CD4-positive, alpha-beta T cell treated with Interleukin-15 for 1 hour (primary cell): ENCODE measurements around the gene ALG14.
"Not testable (repeated sequence)": the region's sequence is repeated elsewhere in the genome, so short reads cannot be mapped to it uniquely, and the experiment has no call there.

Source experiments
- DNase-seq: peaks from one replicate; pipeline ENCODE4 v3.0.0-alpha.2; 2020

The ALG14 gene

GRCh38 chr1:95086949-95087533, 14.3 kb upstream of the ALG14 start:
- DNase-seq = no peak

DNA sequence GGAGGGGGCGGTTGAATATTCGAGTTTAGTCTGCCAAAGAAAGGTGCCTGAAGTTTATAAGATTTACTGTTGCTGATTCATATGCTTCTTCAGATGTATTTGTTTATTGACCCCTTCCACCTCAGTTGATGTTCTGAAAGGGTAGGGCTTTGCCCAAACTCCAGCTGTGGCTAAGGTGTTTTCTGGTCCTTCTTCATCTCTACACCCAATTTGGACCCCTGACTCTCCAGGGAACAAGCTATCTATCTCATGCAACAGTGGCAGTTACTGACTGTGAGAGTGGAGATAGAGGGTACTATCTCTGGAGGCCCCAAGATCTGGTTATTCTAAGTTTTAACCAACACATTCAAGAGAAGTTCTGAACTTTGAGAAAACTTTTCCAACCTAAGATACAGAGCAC, 12.6 kb upstream of the ALG14 start:
- DNase-seq = no peak

DNA sequence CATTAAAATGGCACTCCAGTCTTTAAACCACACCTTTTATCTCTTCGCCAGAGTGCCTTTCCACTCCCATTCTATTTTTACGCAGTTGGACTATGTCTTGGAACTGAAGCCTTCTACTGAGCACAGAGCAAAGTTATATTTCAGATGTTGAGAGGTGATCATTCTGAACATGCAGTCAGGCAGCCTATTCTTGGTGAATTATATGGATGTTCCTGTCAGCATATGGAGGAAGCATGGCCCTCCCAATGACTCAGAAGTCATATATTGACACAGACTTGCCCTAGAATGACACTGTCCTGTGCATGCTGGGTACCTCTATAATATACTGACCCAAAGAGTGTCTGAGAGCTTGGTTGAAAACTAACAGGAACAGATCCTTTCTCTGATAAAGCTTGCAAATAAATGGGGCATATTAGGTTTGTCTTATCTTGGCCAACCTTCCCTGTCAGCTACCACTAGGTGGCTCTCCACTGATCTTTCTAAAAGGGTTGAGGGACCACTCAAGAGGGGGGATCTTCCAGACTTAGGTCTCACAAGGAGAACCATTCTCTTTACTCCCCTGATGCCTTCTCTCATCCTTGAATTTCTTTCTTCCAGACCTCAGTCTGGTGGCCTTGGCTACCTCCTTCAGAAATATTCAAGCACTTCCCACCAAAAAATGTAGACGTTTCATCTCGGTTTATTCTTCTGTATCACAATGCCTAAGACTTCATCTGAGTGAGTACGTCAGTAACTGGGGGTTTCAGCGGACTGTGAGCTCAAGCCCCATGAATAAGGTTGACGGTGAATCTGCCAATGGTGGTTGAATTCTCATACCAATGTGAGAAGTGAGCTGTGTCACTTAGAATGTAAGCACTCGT, 11.8 kb upstream of the ALG14 start:
- no peak for DNase-seq

GRCh38 chr1:95080879-95081278, 8.1 kb upstream of the ALG14 start:
- no peak for DNase-seq

DNA sequence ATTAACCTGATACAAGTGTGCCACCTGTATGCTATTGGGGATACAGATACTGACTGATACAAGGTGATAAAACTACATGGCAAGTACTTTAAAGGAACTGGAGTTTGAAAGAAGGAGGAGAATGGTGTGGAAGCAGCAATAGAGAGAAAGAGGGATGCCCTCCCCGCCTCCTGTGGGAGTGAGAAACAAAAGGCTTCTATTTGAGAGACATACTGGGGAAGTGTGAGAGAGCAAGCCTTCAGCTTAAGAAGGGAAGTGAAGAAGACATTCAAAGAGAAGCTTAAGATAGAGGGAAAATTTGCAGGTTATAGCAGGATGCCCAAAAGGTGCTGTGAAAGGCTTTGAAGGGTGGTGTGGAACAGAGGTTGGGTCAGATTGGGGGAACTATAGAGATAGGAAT, 7.7 kb upstream of the ALG14 start:
- DNase-seq = no peak

DNA sequence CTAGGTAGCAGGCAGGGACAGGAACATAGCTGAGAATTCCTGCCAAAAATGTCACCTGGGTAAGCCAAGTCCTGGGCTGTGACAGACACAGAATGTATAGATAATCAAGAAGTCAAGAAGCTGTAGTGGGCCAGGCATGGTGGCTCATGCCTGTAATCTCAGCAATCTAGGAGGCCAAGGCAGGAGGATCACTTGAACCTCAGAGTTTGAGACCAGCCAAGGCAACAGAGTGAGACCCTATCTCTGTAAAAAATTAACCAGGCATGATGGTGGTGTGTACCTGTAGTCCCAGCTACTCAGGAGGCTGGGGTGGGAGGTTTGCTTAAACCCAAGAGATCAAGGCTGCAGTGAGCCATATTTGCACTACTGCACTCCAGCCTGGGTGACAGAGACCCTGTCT, 3.3 kb upstream of the ALG14 start:
- no peak for DNase-seq

GRCh38 chr1:95073446-95073845, 695 bp upstream of the ALG14 start:
- no peak for DNase-seq

DNA sequence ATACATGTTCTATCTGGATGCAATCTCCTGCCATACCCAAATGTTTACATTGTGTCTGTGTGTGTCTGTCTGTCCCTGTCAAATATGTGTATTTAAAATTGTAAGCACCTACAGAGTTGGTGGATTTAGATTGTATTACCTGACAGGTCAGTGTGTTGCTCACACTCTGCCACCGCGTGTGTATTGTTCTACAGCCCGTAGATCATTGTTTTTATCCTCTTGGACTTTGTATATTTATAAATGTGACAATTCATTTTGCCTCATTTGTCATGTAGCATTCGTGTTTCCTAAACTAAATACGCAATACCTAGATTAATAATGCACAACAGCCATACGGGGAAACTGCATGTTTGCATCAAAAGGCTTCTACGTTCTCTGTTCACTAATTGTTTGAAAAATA, 634 bp downstream of the ALG14 start:
- no peak for DNase-seq

DNA sequence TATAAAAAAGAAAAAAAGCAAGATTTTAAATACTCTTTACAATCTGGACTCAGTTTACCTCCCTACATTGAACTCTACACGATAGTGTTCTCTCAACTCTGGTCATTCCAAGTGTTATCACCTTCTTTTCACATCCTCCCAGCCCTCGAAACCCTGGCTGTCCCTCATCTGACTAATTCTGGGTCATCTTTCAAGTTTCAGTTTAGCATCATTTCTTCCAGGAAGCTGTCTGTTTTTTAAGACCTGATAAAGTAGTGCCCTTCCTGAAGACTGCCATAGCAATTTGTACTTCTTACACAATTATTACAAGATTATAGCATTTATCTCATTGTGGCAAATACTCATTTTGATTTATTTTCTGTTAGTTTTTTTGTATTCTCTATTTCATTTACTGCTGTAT, 1.2 kb downstream of the ALG14 start:
- no peak for DNase-seq

DNA sequence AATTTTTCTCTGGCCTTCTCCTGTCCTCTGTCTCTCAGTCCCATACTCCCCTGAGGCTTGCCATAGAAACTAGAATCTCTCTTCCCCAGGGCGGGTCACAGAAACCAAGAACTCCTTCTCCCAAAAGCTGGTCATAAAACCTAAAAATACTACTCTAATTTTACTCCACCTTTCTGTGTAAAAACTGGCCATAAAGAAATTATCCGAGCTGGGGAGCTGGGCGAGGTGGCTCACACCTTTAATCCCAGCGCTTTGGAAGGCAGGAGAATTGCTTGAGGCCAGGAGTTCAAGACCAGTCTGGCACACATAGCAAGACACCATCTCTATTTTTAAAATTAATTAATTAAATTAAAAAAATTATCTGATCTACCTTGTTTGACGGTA, 3.0 kb downstream of the ALG14 start:
- no peak for DNase-seq

- DNase-seq = no peak
Measured at GRCh38 chr1:95068956-95069709, 3.6 kb downstream of the ALG14 start.

DNA sequence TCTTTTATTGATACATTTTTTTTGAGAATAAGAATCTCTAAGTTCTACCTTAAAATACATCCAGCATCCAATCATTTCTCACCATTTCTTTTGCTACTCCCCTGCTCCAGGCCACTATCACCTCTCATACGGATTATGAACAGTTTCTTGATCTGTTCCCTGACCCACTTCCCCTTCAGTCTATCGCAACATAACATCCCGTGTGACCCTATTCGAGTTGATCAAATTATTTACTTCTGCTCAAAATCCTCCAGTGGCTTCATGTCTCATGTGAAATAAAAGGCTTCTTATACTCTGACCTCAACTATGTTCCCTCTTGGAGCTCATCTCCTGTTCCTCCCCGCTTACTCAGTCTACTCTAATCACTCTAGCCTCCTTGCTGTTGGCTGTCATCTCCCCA, 5.2 kb downstream of the ALG14 start:
- no peak for DNase-seq

DNA sequence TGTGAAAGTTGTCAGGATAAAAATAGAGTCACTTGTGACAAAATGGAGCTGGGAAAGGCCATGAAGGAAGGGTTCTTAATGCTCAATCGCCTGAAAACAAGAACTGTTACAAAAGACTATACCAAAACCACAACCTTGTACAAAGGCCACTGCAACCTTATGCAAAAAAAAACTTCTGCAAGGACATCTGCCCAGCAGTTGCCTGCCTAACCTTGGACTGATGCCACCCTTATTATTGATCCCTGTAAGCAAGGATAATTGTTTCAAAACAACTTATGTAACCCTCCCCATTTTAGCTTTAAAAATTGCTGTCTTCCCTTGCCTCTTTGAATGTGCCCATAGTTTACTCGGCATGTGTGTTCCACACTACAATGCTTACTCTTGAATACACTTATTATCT, 5.7 kb downstream of the ALG14 start:
- no peak for DNase-seq

- no peak for DNase-seq
Measured at GRCh38 chr1:95061445-95062006, 11.2 kb downstream of the ALG14 start.

DNA sequence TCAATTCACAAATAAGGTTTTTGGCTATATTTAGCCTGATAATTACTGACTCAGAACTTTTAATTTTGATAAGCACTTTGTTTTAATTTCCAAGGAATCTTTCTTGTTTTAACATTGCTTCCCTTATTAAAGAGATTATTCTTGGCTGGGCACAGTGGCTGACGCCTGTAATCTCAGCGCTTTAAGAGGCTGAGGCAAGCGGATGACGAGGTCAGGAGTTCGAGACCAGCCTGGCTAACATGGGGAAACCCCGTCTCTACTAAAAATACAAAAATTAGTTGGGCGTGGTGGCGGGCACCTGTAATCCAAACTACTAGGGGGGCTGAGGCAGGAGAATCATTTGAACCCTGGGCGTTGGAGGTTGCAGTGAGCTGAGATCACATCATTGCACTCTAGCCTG, 13.8 kb downstream of the ALG14 start:
- DNase-seq = no peak

GRCh38 chr1:95057351-95057750, 15.4 kb downstream of the ALG14 start:
- DNase-seq = no peak

- DNase-seq = no peak
Measured at GRCh38 chr1:95049935-95050334, 22.8 kb downstream of the ALG14 start.

DNA sequence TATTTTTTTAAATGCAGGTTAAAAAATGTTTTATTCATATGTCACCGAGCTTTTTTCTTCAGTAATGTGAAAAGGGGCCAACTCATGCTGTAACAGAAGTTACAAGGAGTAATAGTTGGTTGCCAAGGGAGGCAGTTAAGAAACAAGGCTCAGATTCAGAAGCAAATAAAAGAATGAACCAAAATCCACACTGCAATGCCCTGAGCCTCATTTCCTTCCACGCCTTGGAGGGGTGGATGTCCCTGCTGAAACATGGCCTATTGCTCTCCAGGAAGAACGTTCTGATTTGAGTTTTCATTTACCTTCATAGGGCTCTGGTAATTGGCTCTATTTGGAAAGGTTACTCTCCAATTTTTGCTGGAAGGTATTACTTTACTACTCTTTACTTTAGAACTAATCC, 24.4 kb downstream of the ALG14 start:
- no peak for DNase-seq

DNA sequence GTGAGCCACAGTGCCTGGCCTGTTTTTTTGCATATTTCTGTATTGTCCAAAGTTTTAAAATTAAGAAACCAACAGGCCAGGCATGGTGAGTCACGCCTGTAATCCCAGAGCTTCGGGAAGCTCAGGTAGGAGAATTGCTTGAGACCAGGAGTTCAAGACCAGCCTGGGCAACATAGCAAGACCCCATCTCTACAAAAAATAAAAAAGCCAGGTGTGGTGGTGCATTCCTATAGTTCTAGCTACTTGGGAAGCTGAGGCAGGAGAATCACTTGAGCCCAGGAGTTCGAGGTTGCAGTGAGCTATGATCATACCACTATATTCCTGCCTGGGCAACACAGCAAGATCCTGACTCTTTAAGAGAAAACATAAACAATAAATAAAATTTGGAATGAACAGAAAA, 25.1 kb downstream of the ALG14 start:
- not testable (repeated sequence) for DNase-seq

DNA sequence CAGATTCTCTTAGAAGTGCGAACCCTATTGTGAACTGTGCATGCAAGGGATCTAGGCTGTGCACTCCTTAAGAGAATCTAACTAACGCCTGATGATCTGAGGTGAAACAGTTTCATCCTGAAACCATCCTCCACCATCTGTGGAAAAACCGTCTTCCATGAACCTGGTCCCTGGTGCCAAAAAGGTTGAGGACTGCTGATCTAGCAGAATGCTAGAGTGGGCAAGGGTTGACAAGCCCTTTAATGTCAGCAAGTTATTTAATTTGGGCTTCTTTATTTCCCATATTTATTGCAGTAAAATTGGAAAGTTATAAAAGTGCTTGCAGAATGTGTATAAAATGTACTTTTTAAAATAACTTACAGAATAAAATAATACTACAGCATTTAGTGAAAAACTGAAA, 26.4 kb downstream of the ALG14 start:
- DNase-seq = no peak

DNA sequence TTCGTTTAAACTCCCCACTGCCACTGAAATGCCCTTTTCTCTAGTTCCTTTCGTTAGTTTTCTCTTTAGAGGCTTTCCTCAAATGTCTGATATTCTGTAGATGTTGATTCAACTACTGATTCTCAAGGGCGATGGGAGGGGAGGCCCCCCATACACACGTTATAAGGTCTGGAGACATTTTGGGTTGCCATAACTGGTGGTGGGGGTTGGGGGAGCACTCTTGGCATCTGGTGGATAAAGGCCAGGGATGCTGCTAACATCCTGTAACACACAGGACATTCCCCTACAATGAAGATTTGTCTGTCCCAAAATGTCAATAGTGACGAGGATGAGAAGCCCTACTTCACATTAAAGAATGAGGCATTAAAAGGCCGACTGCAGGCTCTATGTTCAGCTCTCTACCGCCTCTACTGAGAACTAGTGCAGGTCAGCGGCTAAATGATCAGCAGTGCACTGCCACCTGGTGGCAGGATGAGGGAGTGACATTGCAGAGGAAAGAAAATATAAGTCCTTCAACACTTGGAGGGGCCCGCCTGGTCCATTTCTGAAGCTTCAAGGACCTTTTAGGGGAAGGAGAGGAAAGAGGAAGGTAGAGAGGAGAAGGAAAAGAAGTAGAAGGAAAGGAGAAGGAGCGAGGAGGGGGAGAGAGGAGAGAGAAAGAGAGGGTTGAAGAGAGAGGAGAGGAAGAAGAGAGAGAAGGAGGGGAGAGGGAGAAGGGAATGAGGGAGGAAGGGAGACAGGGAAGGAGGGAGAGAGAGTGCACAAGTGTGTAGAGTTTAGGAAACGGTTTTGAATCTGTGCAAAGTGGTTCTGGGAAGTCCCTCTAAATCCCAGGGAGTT, 29.4 kb downstream of the ALG14 start:
- DNase-seq = peak; percentile 77

DNA sequence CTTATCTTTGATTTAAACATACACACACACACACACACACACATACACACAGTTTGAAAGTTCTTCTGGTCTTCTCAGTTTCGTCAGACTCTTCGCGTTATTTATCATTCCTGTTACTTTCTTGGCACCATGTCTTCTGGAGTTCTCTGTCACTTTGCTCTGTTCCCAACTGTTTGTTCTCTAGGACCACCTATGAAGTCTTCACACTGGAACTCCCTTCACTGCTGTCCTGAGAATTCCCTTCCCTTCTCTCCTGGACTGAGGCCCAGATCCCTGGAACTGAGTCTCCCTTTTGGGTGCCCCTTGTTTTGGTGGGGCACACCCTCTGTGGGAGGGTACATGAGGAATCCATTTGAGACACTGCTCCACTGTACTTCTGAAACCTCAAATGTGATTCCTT, 30.5 kb downstream of the ALG14 start:
- no peak for DNase-seq
